RWPE1 (cell line): ENCODE data around the gene KLHDC7B.

Experiments
- CTCF ChIA-PET: fragments of 350-600 bp; sonication (Branson Sonifier 250); formaldehyde crosslinking; extraction: SDS; loops from one replicate; lab custom pipeline; 2021; lab: Yijun Ruan, JAX
- POLR2A ChIA-PET: fragments of 400-600 bp; formaldehyde crosslinking; extraction: SDS; loops from one replicate; lab custom pipeline; 2020; ENCODE audit warnings: antibody characterized with exemption; ENCODE audit not compliant: low non-redundant PET; lab: Yijun Ruan, JAX
- DNase-seq: peaks from one replicate; pipeline ENCODE4 v3.0.0; 2012; ENCODE audit warnings: low spot score
- H3K27ac ChIP-seq: fragments of 450-650 bp; 2 replicates; pipeline ENCODE4 v1.5.1; 2017
- TF ChIP-seq, protein P1 (sequence below): fragments of 450-650 bp; conservative IDR thresholded peaks from 2 replicates; pipeline ENCODE4 v1.5.1; 2017; ENCODE audit warnings: low read depth, mild to moderate bottlenecking

The KLHDC7B gene

DNA sequence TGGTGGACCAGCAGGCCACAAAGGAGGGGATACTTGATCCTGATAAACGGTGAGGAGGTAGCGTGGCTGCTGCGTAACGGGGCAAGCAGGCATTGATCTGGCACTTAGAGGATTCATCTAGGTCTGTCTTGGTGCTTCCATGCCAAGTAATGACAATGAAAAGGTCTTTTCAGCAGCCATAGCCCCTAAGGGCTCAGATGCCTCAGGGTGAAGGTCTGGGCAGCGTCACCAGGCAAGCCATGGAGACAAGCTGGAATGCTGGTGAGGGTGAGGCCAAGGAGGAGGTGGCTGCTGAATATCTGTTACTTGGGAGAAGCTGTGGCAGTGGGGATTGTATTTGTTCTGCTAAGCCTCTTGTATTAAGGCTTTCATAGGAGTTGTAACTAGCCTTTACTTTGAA, 41.7 kb downstream of the KLHDC7B start:
- no peak for DNase-seq
- CTCF ChIA-PET: no interaction called here
- H3K27ac ChIP-seq: no peak overlapping the region
- TF ChIP-seq, protein P1, sequence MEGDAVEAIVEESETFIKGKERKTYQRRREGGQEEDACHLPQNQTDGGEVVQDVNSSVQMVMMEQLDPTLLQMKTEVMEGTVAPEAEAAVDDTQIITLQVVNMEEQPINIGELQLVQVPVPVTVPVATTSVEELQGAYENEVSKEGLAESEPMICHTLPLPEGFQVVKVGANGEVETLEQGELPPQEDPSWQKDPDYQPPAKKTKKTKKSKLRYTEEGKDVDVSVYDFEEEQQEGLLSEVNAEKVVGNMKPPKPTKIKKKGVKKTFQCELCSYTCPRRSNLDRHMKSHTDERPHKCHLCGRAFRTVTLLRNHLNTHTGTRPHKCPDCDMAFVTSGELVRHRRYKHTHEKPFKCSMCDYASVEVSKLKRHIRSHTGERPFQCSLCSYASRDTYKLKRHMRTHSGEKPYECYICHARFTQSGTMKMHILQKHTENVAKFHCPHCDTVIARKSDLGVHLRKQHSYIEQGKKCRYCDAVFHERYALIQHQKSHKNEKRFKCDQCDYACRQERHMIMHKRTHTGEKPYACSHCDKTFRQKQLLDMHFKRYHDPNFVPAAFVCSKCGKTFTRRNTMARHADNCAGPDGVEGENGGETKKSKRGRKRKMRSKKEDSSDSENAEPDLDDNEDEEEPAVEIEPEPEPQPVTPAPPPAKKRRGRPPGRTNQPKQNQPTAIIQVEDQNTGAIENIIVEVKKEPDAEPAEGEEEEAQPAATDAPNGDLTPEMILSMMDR: no peak
- POLR2A ChIA-PET: no interaction called here

- no peak overlapping the region for H3K27ac ChIP-seq
- TF ChIP-seq, protein P1: no peak
- POLR2A ChIA-PET: no interaction called here
- DNase-seq: no peak
- CTCF ChIA-PET: no interaction called here
These were observed 49.5 kb downstream of the KLHDC7B start for GRCh38 chr22:50595189-50595588.

DNA sequence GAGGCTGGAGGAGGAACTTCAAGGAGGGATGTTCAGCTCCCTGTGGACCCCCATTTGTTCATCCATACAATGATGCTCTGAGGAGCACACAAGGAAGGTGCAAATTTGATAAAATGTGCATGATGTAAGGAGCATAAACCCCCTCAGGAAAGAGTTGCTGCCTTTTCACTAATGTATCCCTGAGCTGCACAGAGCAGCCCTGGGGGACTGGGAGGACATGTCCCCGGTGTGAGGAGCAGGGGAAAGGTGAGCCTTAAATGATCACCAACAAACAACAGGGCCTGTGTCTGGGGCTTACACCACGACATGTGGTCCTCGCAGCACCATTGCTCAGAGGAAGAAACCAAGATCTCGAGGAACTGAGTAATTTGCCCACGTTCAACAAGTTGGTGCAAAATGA, 51.4 kb downstream of the KLHDC7B start:
- DNase-seq: no peak
- TF ChIP-seq, protein P1: no peak
- ChIA-PET POLR2A (no interaction called here), CTCF (interaction anchor here (1.0 kb wide), 1 partner anchor 35 kb away, joined by 3 read pairs; the partner anchor contains the start of gene SYCE3)
- H3K27ac ChIP-seq: no peak overlapping the region

- POLR2A ChIA-PET: no interaction called here
- H3K27ac ChIP-seq: no peak overlapping the region
- TF ChIP-seq, protein P1: no peak
- DNase-seq: peak; percentile 56
- CTCF ChIA-PET: no interaction called here
These were observed 54.2 kb downstream of the KLHDC7B start for GRCh38 chr22:50599816-50600455.

GRCh38 chr22:50600538-50600937, 54.8 kb downstream of the KLHDC7B start, which contains the start of gene MAPK8IP2:
TSS of gene MAPK8IP2 (plus strand) at chr22:50600793. CDS start at chr22:50600819, 26 bp downstream.
- POLR2A ChIA-PET: no interaction called here
- CTCF ChIA-PET: no interaction called here
- TF ChIP-seq, protein P1: no peak
- no peak for DNase-seq
- no peak within 1 kb of the TSS for H3K27ac ChIP-seq
